HepG2 (cell line): ENCODE data around the gene CNKSR3. TPM values are rescaled to one million over a fixed set of nuclear protein-coding genes. Genes with fewer than 3 reads are reported as not detected.

Experiments used
- ATAC-seq: fragments of 200-7000 bp; cut with Tn5 transposase; 3 replicates; pipeline ENCODE4 v1.9.1; 2020; ENCODE audit warnings: mild to moderate bottlenecking, moderate library complexity
- BruUV-seq: library from RNA; stranded (reverse); fragments of 400-500 nt; replicated peaks from 2 replicates; lab custom pipeline; 2021; lab: Mats Ljungman, UMichigan
- CTCF ChIA-PET: fragments of 300-600 bp; formaldehyde crosslinking; extraction: SDS; loops from one replicate; lab custom pipeline; 2021; ENCODE audit warnings: low total read pairs, inconsistent platforms, low intra/inter-chr PET ratio; lab: Yijun Ruan, JAX
- POLR2A ChIA-PET: fragments of 350-600 bp; sonication (Branson Sonifier 250); formaldehyde crosslinking; loops from one replicate; lab custom pipeline; 2020; ENCODE audit warnings: antibody characterized with exemption, inconsistent platforms; lab: Yijun Ruan, JAX
- DNase-seq: peaks from one replicate; pipeline ENCODE4 v3.0.0-alpha.2; 2015; ENCODE audit warnings: low spot score
- FAIRE-seq: peaks from 3 replicates; lab custom pipeline; 2011; peaks lifted over from hg19 to GRCh38; lab: Jason Lieb, UNC
- H2AFZ ChIP-seq: one replicate; pipeline ENCODE4 v1.6.1; 2011; ENCODE audit warnings: low read length, inconsistent platforms
- H3K27ac ChIP-seq: fragments of 300-600 bp; 3 replicates; pipeline ENCODE4 v1.8.0; 2011; ENCODE audit warnings: mixed run types, mild to moderate bottlenecking, mixed read lengths, low read length, inconsistent platforms; ENCODE audit not compliant: insufficient read depth; ENCODE audit errors: extremely low read length
- H3K27me3 ChIP-seq, 2 experiments: fragments of 200-600 bp in 1 of 2; 2 replicates in 1 of 2; 3 replicates in 1 of 2; pipeline versions ENCODE4 v1.6.0 to v1.8.0; 2011; ENCODE audit warnings: low read length in 2 of 2, mild to moderate bottlenecking in 2 of 2, moderate library complexity in 2 of 2, inconsistent platforms in 1 of 2; ENCODE audit not compliant: insufficient read depth in 2 of 2, control insufficient read depth in 1 of 2
- H3K36me3 ChIP-seq, 2 experiments: fragments of 200-600 bp in 1 of 2; replicated peaks in 1 of 2; 2 replicates in 1 of 2; 3 replicates in 1 of 2; pipeline versions ENCODE4 v1.5.1 to v1.8.0; 2011; ENCODE audit warnings: low read length in 2 of 2, inconsistent platforms in 1 of 2; ENCODE audit not compliant: insufficient read depth in 2 of 2, control insufficient read depth in 1 of 2
- H3K4me1 ChIP-seq: 2 replicates; pipeline ENCODE4 v1.5.1; 2012; ENCODE audit warnings: low read length, inconsistent platforms; ENCODE audit not compliant: insufficient read depth
- H3K4me2 ChIP-seq: 2 replicates; pipeline ENCODE4 v1.6.0; 2011; ENCODE audit warnings: low read depth, low read length, inconsistent platforms
- H3K4me3 ChIP-seq, 3 experiments: fragments of 200-600 bp in 1 of 3; sonication (generic), shearing (Covaris generic) in 1 of 3; replicated peaks in 1 of 3; 2 replicates each; pipeline ENCODE4 v1.5.1; 2011 to 2016; ENCODE audit warnings: low read length in 3 of 3, inconsistent platforms in 2 of 3, low read depth in 2 of 3, mild to moderate bottlenecking in 2 of 3, control low read depth in 1 of 3, mixed read lengths in 1 of 3; ENCODE audit not compliant: insufficient read depth in 1 of 3
- H3K79me2 ChIP-seq: one replicate; pipeline ENCODE4 v1.6.1; 2011; ENCODE audit warnings: low read length, inconsistent platforms; ENCODE audit not compliant: insufficient read depth
- H3K9ac ChIP-seq: 2 replicates; pipeline ENCODE4 v1.6.0; 2011; ENCODE audit warnings: mild to moderate bottlenecking, low read depth, low read length, inconsistent platforms; ENCODE audit not compliant: insufficient read depth
- H3K9me3 ChIP-seq: 2 replicates; pipeline ENCODE4 v1.5.1; 2012; ENCODE audit warnings: mild to moderate bottlenecking, low read length
- H4K20me1 ChIP-seq: 2 replicates; pipeline ENCODE4 v1.6.0; 2011; ENCODE audit warnings: inconsistent platforms, mild to moderate bottlenecking, low read length, moderate library complexity; ENCODE audit not compliant: insufficient read depth
- AGO2 ChIP-seq: fragments of 200-400 bp; formaldehyde crosslinking; optimal IDR thresholded peaks from 2 replicates; pipeline ENCODE3; 2017; ENCODE audit warnings: mild to moderate bottlenecking, low read depth, low read length, moderate library complexity
- ATF7 ChIP-seq, 2 experiments: fragments of 450-650 bp in 1 of 2; sonication (generic) in 1 of 2; formaldehyde crosslinking in 1 of 2; IDR thresholded peaks; 2 replicates each; pipeline versions ENCODE4 v1.4.0 to v1.6.1; 2016 to 2020; ENCODE audit warnings: antibody characterized with exemption in 1 of 2, mild to moderate bottlenecking in 1 of 2, missing genetic modification reagents in 1 of 2
- NFE2L2 ChIP-seq: fragments of 150-350 bp; IDR thresholded peaks from 2 replicates; pipeline ENCODE4 v1.6.1; 2014; ENCODE audit warnings: low read length
- SIN3A ChIP-seq: IDR thresholded peaks from 2 replicates; pipeline ENCODE4 v1.6.1; 2011; ENCODE audit warnings: low read depth, mild to moderate bottlenecking, control low read depth, low read length, borderline replicate concordance
- TOPORS ChIP-seq: sonication (generic); formaldehyde crosslinking; IDR thresholded peaks from 2 replicates; pipeline ENCODE4 v1.8.0; 2023; ENCODE audit warnings: mild to moderate bottlenecking, missing genetic modification reagents
- ZNF383 ChIP-seq: sonication (generic); formaldehyde crosslinking; IDR thresholded peaks from 2 replicates; pipeline ENCODE4 v1.4.0; 2020; ENCODE audit warnings: missing genetic modification reagents, mild to moderate bottlenecking, borderline replicate concordance
- WGBS: methylation state at CpG from one replicate; pipeline ENCODE4 v1.1.6; 2017; ENCODE audit warnings: low lambda C conversion rate; 5-methylcytosine and 5-hydroxymethylcytosine counted together
- in situ Hi-C: cut with HindIII; loops from 2 replicates; pipeline ENCODE4 v1.10.0; 2017; ENCODE audit warnings: low pct_unique_long_range_greater_than_20kb; ENCODE audit not compliant: extremely low pct_ligation_motif_present
- intact Hi-C: fragments of 100-400 bp; cut with micrococcal nuclease; formaldehyde crosslinking; loops from one replicate; pipeline ENCODE4 v1.10.0; 2022; ENCODE audit not compliant: unreplicated experiment
- polyA plus RNA-seq, 8 experiments: library from polyadenylated mRNA; depleted of rRNA in 3 of 8; stranded (reverse) in 7 of 8; unstranded in 1 of 8; fragments of >200 nt; fragmentation: Illumina TruSeq in 4 of 8; extraction: Trizol in 4 of 8; gene quantifications; 2 replicates each; pipeline versions ENCODE4 v1.2.1 to v1.2.3, GENCODE V29; 2011 to 2016; ENCODE audit warnings: low read depth in 4 of 8, missing spikeins in 1 of 8, mixed read lengths in 1 of 8; ENCODE audit not compliant: insufficient read depth in 1 of 8
- total RNA-seq, 5 experiments: library from RNA; depleted of rRNA; stranded (reverse); fragments of >200 nt; fragmentation: Illumina TruSeq; extraction: Trizol; gene quantifications; 2 replicates each; pipeline ENCODE4 v1.2.3, GENCODE V29; 2016; ENCODE audit warnings: low read depth in 1 of 5
- TF ChIP-seq, protein P1 (sequence below): IDR thresholded peaks from 2 replicates; pipeline ENCODE4 v1.6.1; 2016; ENCODE audit warnings: control low read depth
- TF ChIP-seq, protein P2 (sequence below): sonication (generic); formaldehyde crosslinking; IDR thresholded peaks from 2 replicates; pipeline ENCODE4 v1.4.0; 2020; ENCODE audit warnings: mild to moderate bottlenecking, missing genetic modification reagents, borderline replicate concordance
- TF ChIP-seq, protein P3 (sequence below): sonication (generic); formaldehyde crosslinking; IDR thresholded peaks from 2 replicates; pipeline ENCODE4 v1.5.1; 2020; ENCODE audit warnings: mild to moderate bottlenecking, missing genetic modification reagents, moderate library complexity

Gene CNKSR3
- total and polyA plus RNA-seq, 2 of the 13 experiments (the other 11 are each of a cell fraction or from before 2014, with no cell fraction given) = 9.2 to 38.6 TPM

DNA sequence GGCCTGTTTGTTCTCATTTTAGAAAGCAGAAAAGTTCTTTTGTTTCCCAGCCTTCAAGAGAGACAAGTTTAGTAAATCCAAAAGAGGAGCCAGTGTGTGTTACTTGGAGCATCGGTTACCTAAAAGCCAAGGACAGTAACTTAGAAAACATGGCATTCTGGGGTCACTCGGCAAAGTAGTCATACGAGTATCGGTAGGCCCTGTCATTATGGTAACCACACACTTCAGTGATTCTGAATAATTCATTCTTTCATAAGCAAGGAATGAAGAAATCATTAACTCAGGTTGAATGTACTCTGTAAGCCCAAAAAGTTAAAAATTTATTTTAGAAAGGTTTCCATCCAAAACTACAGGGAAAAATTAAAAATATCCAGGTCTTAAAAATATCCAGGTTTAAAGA, 34.0 kb downstream of the CNKSR3 start (continued):
- no peak for TF ChIP-seq SIN3A
- TF ChIP-seq TOPORS (CRISPR knock-in tag) = no peak

DNA sequence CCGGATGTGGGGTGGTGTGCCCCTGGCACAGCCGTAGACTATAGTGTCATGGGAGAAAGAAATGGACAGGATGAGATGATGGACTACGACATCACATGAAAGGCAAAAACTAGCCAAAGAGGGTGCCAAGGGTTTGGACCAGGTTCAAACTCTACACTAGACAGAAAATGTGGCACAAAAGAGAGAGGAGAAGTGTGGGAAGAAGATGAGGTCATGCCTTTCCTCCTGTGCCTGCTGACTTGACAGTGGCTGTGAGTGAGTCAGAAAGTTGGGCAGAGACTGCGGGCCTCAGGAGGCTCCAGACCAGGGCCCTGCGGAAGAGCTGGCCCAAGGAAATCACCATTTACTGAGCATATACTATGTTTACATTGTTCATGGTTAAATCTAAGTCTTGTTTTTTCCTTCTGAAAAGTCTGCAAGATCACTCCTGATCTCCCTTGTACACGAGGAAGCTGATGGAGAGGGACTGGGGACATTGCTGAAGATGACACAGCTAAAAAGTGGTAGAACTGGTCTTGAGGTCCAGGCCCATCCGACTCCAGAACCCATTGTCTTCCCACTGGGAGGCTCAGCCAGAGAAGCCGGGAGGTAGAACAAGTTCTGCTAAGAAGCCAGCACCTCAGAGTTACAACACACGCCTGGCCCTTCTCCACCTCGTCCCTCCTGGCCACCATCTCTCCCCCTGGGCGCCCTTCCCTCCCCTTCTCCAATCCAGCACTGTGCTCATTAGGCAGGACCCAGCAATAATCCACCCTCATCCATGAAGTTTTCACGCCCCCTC, 35.6 kb downstream of the CNKSR3 start:
- no TSS peak for BruUV-seq
- H4K20me1 ChIP-seq = peaks cover 14% of the 10 kb centered on the region; the same call in 1 of the 2 replicates
- no peak overlapping the region for H3K9ac ChIP-seq
- no peak overlapping the region for H3K27ac ChIP-seq
- WGBS = 89% methylated on average over 12 of the region's 12 CpGs
- peaks cover 0 to 7% of the 10 kb centered on the region in 2 experiments; a peak in 2 of 5 replicates for H3K36me3 ChIP-seq
- DNase-seq = no peak
- FAIRE-seq = no peak
- intact Hi-C loops (no loop called here), in situ Hi-C loops (no loop called here)
- no peak overlapping the region for H3K4me3 ChIP-seq
- CTCF ChIA-PET = no interaction called here
- H3K27me3 ChIP-seq = no peaks in the 10 kb centered on the region
- peaks cover 4% of the 10 kb centered on the region; the same call in 1 of the 2 replicates for H3K9me3 ChIP-seq
- peak; percentile 19 for ATAC-seq
- POLR2A ChIA-PET = no interaction called here
- H3K79me2 ChIP-seq = peaks cover 81% of the 10 kb centered on the region
- H3K4me2 ChIP-seq = no peak overlapping the region
- TF ChIP-seq AGO2 = no peak
- TF ChIP-seq, protein P1, sequence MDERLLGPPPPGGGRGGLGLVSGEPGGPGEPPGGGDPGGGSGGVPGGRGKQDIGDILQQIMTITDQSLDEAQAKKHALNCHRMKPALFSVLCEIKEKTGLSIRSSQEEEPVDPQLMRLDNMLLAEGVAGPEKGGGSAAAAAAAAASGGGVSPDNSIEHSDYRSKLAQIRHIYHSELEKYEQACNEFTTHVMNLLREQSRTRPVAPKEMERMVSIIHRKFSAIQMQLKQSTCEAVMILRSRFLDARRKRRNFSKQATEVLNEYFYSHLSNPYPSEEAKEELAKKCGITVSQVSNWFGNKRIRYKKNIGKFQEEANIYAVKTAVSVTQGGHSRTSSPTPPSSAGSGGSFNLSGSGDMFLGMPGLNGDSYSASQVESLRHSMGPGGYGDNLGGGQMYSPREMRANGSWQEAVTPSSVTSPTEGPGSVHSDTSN = no peak
- peak; percentile 33; the same call in 1 of the 2 replicates for TF ChIP-seq NFE2L2
- TF ChIP-seq, protein P2, sequence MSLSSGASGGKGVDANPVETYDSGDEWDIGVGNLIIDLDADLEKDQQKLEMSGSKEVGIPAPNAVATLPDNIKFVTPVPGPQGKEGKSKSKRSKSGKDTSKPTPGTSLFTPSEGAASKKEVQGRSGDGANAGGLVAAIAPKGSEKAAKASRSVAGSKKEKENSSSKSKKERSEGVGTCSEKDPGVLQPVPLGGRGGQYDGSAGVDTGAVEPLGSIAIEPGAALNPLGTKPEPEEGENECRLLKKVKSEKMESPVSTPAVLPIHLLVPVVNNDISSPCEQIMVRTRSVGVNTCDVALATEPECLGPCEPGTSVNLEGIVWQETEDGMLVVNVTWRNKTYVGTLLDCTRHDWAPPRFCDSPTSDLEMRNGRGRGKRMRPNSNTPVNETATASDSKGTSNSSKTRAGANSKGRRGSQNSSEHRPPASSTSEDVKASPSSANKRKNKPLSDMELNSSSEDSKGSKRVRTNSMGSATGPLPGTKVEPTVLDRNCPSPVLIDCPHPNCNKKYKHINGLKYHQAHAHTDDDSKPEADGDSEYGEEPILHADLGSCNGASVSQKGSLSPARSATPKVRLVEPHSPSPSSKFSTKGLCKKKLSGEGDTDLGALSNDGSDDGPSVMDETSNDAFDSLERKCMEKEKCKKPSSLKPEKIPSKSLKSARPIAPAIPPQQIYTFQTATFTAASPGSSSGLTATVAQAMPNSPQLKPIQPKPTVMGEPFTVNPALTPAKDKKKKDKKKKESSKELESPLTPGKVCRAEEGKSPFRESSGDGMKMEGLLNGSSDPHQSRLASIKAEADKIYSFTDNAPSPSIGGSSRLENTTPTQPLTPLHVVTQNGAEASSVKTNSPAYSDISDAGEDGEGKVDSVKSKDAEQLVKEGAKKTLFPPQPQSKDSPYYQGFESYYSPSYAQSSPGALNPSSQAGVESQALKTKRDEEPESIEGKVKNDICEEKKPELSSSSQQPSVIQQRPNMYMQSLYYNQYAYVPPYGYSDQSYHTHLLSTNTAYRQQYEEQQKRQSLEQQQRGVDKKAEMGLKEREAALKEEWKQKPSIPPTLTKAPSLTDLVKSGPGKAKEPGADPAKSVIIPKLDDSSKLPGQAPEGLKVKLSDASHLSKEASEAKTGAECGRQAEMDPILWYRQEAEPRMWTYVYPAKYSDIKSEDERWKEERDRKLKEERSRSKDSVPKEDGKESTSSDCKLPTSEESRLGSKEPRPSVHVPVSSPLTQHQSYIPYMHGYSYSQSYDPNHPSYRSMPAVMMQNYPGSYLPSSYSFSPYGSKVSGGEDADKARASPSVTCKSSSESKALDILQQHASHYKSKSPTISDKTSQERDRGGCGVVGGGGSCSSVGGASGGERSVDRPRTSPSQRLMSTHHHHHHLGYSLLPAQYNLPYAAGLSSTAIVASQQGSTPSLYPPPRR = no peak
- TF ChIP-seq, protein P3, sequence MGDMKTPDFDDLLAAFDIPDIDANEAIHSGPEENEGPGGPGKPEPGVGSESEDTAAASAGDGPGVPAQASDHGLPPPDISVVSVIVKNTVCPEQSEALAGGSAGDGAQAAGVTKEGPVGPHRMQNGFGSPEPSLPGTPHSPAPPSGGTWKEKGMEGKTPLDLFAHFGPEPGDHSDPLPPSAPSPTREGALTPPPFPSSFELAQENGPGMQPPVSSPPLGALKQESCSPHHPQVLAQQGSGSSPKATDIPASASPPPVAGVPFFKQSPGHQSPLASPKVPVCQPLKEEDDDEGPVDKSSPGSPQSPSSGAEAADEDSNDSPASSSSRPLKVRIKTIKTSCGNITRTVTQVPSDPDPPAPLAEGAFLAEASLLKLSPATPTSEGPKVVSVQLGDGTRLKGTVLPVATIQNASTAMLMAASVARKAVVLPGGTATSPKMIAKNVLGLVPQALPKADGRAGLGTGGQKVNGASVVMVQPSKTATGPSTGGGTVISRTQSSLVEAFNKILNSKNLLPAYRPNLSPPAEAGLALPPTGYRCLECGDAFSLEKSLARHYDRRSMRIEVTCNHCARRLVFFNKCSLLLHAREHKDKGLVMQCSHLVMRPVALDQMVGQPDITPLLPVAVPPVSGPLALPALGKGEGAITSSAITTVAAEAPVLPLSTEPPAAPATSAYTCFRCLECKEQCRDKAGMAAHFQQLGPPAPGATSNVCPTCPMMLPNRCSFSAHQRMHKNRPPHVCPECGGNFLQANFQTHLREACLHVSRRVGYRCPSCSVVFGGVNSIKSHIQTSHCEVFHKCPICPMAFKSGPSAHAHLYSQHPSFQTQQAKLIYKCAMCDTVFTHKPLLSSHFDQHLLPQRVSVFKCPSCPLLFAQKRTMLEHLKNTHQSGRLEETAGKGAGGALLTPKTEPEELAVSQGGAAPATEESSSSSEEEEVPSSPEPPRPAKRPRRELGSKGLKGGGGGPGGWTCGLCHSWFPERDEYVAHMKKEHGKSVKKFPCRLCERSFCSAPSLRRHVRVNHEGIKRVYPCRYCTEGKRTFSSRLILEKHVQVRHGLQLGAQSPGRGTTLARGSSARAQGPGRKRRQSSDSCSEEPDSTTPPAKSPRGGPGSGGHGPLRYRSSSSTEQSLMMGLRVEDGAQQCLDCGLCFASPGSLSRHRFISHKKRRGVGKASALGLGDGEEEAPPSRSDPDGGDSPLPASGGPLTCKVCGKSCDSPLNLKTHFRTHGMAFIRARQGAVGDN (CRISPR knock-in tag) = 0 out of 2 replicates have a peak, but pooled peaks have one; percentile 11
- peak; percentile 85 for TF ChIP-seq ATF7 (IDR thresholded peaks at IDR 0.05)
- no peak for TF ChIP-seq ATF7 (CRISPR knock-in tag; IDR thresholded peaks at IDR 0.05)
- TF ChIP-seq ZNF383 (CRISPR knock-in tag) = no peak
- peaks cover 6% of the 10 kb centered on the region for H3K4me1 ChIP-seq
- no peak overlapping the region for H2AFZ ChIP-seq
